Colonic mucosa (tissue), 4 donors: ENCODE results near the gene SIGLEC6. TPM values are rescaled to one million over a fixed set of nuclear protein-coding genes. Genes with fewer than 3 reads are reported as not detected.

Source experiments
- DNase-seq: peaks from one replicate; pipeline ENCODE4 v3.0.0-alpha.2; 2020
- H3K27ac ChIP-seq: fragments of 200-600 bp; one replicate; pipeline ENCODE4 v1.8.0; 2021
- H3K27me3 ChIP-seq: fragments of 200-600 bp; one replicate; pipeline ENCODE4 v1.8.0; 2021
- H3K36me3 ChIP-seq: fragments of 200-600 bp; one replicate; pipeline ENCODE4 v1.8.0; 2021
- H3K4me1 ChIP-seq: fragments of 200-600 bp; one replicate; pipeline ENCODE4 v1.8.0; 2021; ENCODE audit warnings: mild to moderate bottlenecking
- H3K4me3 ChIP-seq: fragments of 200-600 bp; one replicate; pipeline ENCODE4 v1.8.0; 2021
- H3K9ac ChIP-seq, 2 donors: one replicate each; pipeline ENCODE4 v1.7.0; 2013; ENCODE audit warnings: control low read depth in 2 of 2, low read depth in 2 of 2, low read length in 2 of 2
- H3K9me3 ChIP-seq: fragments of 200-600 bp; one replicate; pipeline ENCODE4 v1.8.0; 2021
- CTCF ChIP-seq: fragments of 200-600 bp; IDR thresholded peaks from one replicate; pipeline ENCODE4 v1.8.0; 2022; ENCODE audit warnings: antibody characterized with exemption, mild to moderate bottlenecking
- intact Hi-C: fragments of 100-400 bp; cut with DNase I; formaldehyde crosslinking; loops from one replicate; pipeline ENCODE4 v1.14.1; 2022
- total RNA-seq, 2 donors: library from RNA; stranded (reverse); fragmentation: NEBNext Ultra II Directional in 1 of 2; extraction: Animal tissue kit (Norgen Biotek cat#: 25700) in 1 of 2; gene quantifications; one replicate each; pipeline ENCODE4 v1.2.1, GENCODE V29; 2021
- donor health status: healthy.
- donor health status: DM: no; HTN: no; CAD: no.
- donor health status: DM: no; HTN: no; CAD: no.

The SIGLEC6 gene
- total RNA-seq, 2 donors from 2014 or later = 0.98 to 1.9 TPM

- no peak overlapping the region for H3K27ac ChIP-seq
- no peak overlapping the region for H3K4me3 ChIP-seq
- H3K9me3 ChIP-seq = no peaks in the 10 kb centered on the region
- no peak overlapping the region for H3K9ac ChIP-seq
- H3K27me3 ChIP-seq = no peaks in the 10 kb centered on the region
- no peaks in the 10 kb centered on the region for H3K36me3 ChIP-seq
- no peak for DNase-seq
- H3K4me1 ChIP-seq = no peaks in the 10 kb centered on the region
- TF ChIP-seq CTCF = no peak
- intact Hi-C loops = no loop called here
Observed at GRCh38 chr19:51520728-51521127, 10.7 kb downstream of the SIGLEC6 start.

GRCh38 chr19:51514866-51515481 lies 16.5 kb downstream of the SIGLEC6 start:
- TF ChIP-seq CTCF = peak; percentile 74

GRCh38 chr19:51513968-51514367 lies 17.5 kb downstream of the SIGLEC6 start:
- Histone ChIP-seq H3K9ac (no peak overlapping the region), H3K27ac (no peak overlapping the region), H3K4me3 (no peak overlapping the region), H3K4me1 (no peaks in the 10 kb centered on the region), H3K9me3 (no peaks in the 10 kb centered on the region), H3K36me3 (no peaks in the 10 kb centered on the region), H3K27me3 (no peaks in the 10 kb centered on the region)
- no peak for DNase-seq
- TF ChIP-seq CTCF = no peak
- intact Hi-C loops = loop anchor here (5.0 kb wide), 1 partner anchor 42 kb away; no protein-coding TSS in a partner anchor

More at GRCh38 chr19:51514866-51515481, 16.5 kb downstream of the SIGLEC6 start:
- no peaks in the 10 kb centered on the region for H3K4me1 ChIP-seq
- H3K36me3 ChIP-seq = no peaks in the 10 kb centered on the region
- intact Hi-C loops = loop anchor here (5.0 kb wide), 1 partner anchor 43 kb away; no protein-coding TSS in a partner anchor
- no peak overlapping the region for H3K9ac ChIP-seq
- H3K27ac ChIP-seq = no peak overlapping the region
- no peak overlapping the region for H3K4me3 ChIP-seq
- no peaks in the 10 kb centered on the region for H3K9me3 ChIP-seq
- H3K27me3 ChIP-seq = no peaks in the 10 kb centered on the region
- no peak for DNase-seq

- Histone ChIP-seq H3K4me3 (no peak overlapping the region), H3K27me3 (no peaks in the 10 kb centered on the region), H3K4me1 (no peaks in the 10 kb centered on the region), H3K27ac (no peak overlapping the region), H3K36me3 (no peaks in the 10 kb centered on the region), H3K9me3 (no peaks in the 10 kb centered on the region), H3K9ac (no peak overlapping the region)
- TF ChIP-seq CTCF = no peak
- no peak for DNase-seq
- intact Hi-C loops = loop anchor here (5.0 kb wide), 1 partner anchor 39 kb away; no protein-coding TSS in a partner anchor
Observed at GRCh38 chr19:51511353-51511752, 20.1 kb downstream of the SIGLEC6 start.

GRCh38 chr19:51509823-51510660 lies 21.4 kb downstream of the SIGLEC6 start:
- H3K36me3 ChIP-seq = no peaks in the 10 kb centered on the region
- no peak overlapping the region for H3K27ac ChIP-seq
- H3K27me3 ChIP-seq = no peaks in the 10 kb centered on the region
- DNase-seq = no peak
- intact Hi-C loops = loop anchor here (5.0 kb wide), 1 partner anchor 38 kb away; no protein-coding TSS in a partner anchor
- H3K4me3 ChIP-seq = no peak overlapping the region
- no peak overlapping the region for H3K9ac ChIP-seq
- TF ChIP-seq CTCF = no peak
- no peaks in the 10 kb centered on the region for H3K4me1 ChIP-seq
- no peaks in the 10 kb centered on the region for H3K9me3 ChIP-seq
